HEK293 (cell line): ENCODE data around the gene NEK11.

ENCODE experiments used
- CTCF ChIP-seq: fragments of 450-650 bp; formaldehyde crosslinking; IDR thresholded peaks from 2 replicates; pipeline ENCODE4 v1.5.1; 2016; ENCODE audit warnings: missing biosample characterization, missing genetic modification characterization
- ZNF121 ChIP-seq: fragments of 450-650 bp; formaldehyde crosslinking; IDR thresholded peaks from 2 replicates; pipeline ENCODE4 v1.5.1; 2016; ENCODE audit warnings: missing biosample characterization, missing genetic modification characterization
- TF ChIP-seq, protein P1 (sequence below): fragments of 450-650 bp; formaldehyde crosslinking; IDR thresholded peaks from 2 replicates; pipeline ENCODE4 v1.5.1; 2016; ENCODE audit warnings: missing biosample characterization, missing genetic modification characterization

- TF ChIP-seq, protein P1, sequence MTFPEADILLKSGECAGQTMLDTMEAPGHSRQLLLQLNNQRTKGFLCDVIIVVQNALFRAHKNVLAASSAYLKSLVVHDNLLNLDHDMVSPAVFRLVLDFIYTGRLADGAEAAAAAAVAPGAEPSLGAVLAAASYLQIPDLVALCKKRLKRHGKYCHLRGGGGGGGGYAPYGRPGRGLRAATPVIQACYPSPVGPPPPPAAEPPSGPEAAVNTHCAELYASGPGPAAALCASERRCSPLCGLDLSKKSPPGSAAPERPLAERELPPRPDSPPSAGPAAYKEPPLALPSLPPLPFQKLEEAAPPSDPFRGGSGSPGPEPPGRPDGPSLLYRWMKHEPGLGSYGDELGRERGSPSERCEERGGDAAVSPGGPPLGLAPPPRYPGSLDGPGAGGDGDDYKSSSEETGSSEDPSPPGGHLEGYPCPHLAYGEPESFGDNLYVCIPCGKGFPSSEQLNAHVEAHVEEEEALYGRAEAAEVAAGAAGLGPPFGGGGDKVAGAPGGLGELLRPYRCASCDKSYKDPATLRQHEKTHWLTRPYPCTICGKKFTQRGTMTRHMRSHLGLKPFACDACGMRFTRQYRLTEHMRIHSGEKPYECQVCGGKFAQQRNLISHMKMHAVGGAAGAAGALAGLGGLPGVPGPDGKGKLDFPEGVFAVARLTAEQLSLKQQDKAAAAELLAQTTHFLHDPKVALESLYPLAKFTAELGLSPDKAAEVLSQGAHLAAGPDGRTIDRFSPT (tag by site-specific recombination) = no peak
- no peak for TF ChIP-seq CTCF (tag by site-specific recombination)
- TF ChIP-seq ZNF121 (tag by site-specific recombination) = no peak
Measured at GRCh38 chr3:131036986-131037385, 10.3 kb downstream of the NEK11 start.
